Renal cortical epithelial cell (primary cell): Measurements from ENCODE around the gene HACD1. TPM values are rescaled to one million over a fixed set of nuclear protein-coding genes. Genes with fewer than 3 reads are reported as not detected.

Experiments
- DNase-seq: peaks from one replicate; pipeline ENCODE4 v3.0.0-alpha.2; 2011; ENCODE audit warnings: low read depth
- total RNA-seq: library from RNA; depleted of rRNA; stranded (reverse); fragments of >200 nt; gene quantifications from 2 replicates; pipeline ENCODE4 v1.2.3, GENCODE V29; 2014

The HACD1 gene, protein sequence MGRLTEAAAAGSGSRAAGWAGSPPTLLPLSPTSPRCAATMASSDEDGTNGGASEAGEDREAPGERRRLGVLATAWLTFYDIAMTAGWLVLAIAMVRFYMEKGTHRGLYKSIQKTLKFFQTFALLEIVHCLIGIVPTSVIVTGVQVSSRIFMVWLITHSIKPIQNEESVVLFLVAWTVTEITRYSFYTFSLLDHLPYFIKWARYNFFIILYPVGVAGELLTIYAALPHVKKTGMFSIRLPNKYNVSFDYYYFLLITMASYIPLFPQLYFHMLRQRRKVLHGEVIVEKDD
- 24.5 and 40.3 TPM in 2 replicates for total RNA-seq

DNA sequence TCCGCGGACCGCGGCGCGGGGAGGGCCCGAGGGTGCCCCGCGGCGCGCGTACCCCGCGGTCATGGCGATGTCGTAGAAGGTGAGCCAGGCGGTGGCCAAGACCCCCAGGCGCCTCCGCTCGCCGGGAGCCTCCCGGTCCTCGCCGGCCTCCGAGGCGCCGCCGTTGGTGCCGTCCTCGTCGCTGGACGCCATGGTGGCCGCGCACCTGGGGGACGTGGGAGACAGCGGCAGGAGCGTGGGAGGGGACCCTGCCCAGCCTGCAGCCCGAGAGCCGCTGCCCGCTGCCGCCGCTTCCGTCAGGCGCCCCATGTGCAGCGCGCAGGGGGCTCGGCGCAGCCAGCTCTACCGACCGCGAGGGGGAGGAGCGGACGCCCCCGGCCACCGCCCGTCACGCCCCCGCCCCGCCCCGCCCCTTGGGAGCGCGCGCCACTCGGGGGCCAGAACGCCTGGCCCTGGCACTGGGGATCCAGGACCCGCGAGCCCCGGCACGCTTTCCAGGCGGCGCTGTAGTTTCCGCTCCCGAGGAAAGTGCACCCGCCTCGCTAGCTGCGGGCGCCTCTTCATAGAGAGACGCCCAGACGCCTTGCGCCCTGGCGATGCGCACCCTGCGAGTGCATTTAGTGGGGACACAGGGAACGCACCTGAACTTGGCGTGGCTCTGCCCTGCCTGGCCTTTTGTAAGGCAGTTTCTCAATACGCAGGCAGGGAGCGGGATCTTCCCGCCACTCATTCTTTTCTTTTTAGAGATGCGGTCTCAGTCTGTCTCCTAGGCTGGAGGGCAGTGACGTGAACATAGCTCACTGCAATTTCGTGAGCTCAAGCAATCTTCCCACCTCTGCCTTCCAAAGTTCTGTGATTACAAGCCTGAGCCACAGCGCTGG is at the start of gene HACD1:
TSS of gene HACD1 (minus strand) at position 344 of the 881 bp plus-strand sequence. CDS start at position 309, 35 bp downstream.
- DNase-seq: peak; percentile 56

DNA sequence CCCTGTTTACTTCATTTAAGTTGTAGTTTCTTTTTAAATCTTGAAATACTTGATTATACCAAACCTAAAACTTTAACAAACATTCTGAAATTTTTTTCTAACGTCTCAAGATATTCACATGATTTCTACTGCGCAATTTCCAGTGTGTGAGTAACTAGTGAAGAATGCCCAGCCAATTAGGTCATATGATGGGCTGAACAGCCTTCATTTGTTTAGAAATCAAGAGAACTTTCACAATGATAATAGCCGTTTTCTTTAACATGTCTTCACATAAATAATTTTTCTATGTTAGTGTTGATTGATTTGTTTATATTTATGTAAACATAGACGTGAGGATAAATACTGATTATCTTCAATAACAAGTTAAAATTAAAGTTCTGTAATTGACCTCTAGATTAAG is 48.6 kb upstream of the HACD1 start:
- DNase-seq: peak; percentile 93

DNA sequence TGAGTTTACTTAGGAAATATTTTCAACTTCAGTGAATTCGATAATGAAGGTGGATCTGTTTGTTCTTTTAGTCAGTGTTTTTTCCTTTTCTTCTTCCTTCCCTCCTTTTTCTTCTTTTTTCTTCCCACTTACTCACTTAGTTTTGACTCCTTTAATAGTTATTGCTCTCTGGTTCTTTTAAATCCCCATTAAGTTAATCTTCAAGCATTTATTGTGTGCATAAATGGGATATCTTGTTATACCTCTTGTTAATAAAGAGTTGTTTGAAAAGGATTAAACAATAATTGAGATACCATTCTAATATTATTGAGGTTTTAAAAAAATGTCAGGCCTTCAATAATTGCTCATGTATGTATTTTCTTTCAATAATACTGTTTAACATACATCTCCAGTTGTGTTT is 46.3 kb upstream of the HACD1 start:
- DNase-seq: no peak

DNA sequence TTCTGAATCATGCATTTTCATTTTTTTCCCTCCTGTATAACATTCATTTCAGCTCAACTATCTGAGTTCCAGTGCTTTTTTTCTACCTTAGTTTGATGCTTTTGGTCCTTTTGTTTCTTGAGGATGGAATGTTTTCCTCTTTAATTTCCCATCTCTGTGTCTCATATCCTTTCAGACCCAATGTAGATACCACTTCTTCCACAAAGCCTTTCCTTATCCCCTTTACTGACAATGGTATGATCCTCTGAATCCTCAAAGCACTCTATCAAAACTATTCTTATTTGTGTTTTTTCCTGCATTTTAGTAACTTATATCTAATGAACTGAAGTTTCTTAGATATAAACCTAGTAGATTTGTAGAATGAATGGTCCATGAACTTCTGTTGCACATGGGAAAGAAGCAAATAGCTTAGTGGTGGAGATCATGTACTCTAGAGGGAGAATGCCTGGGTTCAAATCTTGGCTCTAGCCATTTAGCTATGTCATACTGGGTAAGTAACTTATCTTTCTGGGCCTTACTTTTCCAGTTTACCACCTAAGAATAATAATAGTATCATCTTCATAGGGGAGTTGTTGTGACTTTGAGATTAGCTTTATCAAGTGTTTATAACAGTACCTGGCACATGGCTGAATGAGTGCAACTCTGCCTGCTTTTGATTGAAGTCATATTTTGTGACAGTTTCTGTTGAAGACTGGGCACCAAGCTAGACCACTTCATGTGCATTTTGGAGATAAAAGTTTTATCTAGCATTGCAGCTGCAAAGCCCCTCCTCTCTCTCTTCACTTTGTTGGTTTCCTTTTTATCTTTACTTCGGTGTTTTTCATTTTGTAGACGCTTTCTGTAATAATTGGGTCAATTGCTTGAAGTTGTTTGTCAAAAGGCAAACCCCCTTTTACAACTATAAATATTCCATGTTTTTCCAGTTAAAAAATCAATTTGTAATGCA is 45.3 kb upstream of the HACD1 start:
- DNase-seq: no peak

DNA sequence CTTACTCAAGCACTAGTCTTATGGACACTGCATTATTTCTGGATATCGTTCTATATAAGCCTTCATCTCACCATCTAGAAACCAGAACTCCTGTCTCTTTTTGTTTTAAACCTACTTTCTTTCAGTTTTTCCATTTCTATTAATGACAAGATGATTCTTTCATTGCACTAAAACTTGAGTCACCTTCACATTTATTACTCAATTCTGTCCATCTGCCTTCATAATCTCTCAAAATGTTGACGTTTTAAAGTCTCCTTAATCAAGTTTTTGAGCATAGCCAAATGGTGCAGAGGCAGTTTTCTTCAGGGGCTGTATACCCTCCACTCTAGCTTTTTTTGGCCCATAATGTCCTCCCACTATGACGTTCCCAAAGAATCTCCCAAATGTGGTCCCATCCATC is 44.3 kb upstream of the HACD1 start:
- DNase-seq: no peak

DNA sequence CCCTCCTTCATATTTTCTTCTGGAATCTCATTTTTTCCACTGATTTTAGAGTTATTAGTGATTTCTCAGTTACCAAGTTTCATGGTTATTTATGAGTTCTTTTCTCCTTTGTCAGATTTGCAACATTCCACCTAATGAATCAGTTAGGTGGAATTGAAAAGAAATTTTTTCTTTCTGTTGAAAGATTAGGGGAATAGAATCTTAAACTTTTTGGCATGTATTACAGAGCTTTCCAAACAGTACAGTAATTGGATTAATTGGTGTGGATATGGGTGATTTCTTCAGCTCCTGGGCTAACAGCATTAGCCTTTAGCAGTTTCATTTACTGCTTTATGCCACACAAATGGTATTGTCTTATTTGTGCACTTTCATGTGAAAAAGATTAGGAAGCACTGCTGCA is 43.7 kb upstream of the HACD1 start:
- no peak for DNase-seq

DNA sequence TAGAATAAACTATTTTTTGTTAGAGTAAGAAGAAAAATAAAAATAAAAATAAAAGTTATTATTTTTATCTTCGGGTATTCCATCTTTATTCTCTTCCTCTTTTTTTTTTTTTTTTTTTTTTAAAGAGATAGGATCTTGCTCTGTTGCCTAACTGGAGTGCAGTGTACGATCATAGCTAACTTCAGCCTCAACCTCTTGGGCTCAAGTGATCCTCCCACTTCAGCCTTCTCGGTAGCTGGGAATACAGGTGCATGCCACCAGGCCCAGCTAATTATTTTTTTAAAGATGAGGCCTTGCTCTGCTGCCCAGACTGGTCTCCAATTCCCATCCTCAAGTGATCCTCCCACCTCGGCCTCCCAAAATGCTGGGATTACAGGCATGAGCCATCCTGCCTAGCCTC is 42.2 kb upstream of the HACD1 start:
- DNase-seq: no peak

DNA sequence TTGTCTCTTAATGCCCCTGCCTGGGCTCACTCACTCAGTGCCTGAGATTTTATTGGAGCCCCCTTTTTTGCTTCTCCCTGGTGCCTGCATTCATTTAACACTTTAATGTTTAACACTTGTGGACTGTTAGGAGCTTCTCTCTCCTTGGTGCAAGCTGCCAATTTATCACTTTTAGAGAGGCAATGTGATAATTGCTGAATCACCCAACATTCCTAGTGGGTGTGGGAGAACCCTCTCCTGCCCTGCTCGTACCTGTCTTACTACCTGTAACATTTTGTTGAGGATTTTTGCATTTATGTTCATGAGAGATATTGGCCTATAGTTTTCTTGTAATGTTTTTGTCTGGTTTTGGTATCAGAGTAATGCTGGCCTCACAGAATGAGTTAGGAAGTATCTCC is 39.9 kb upstream of the HACD1 start:
- no peak for DNase-seq

DNA sequence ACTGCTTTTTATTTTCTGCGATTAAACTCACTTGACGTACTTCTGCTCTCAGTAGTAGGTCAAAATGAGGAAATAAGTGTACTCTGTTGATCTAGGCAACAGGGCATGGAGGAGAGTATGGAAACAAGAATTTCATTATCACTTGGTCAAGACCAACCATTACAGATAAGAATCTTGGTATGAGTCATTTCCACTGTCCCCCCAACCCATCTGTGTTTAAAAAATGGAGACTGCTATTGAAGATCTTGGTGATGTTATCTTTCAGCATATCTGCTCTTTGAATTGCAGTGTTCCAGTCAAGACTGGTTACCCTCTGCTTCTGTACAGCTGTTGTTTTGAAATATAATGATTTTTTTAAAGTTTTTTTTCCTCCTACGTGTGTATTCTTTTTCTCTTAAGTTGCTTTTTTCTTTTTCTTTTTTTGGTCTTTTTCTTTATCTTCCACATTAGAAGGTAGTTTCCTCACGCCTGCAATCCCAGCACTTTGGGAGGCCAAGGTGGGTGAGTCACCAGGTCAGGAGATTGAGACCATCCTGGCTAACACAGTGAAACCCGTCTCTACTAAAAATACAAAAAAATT is 38.5 kb upstream of the HACD1 start:
- peak; percentile 57 for DNase-seq

DNA sequence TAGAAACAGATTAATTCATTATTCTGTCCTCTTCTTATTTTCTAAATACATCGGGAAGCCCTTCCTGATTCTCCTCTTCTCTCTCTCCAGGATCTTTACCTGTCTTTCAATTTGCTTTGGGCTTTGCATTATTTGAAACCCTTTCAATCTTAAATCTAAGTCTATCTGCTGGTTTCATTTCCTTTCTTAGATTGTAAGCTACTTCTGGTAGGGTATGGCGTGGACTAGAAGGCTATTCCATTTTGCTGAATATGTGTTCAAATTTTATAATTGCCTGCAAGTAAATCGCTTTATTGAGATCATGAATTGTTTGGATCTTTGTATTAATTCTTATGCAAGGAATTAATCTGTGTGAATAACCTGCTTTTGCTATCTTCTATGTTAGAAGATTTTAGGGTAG is 37.8 kb upstream of the HACD1 start:
- no peak for DNase-seq

DNA sequence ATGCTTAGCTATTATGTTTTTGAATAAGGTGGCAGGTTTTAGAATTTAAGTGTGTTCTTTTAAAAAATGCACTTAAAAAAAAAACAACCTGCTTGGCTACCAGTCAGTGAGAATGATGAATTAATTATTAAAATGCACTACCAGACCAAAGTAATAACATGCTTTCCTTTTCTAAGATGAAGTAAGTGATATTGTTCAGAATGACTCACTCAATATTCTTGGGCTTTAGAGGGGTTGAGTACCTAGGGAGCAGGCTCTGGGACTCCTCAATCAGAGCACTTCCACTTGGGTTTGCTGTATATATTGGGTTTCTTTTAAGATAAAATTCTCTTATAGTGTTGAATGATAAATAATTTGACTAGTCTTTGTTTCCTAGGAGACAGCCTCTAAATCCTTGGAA is 35.4 kb upstream of the HACD1 start:
- no peak for DNase-seq

DNA sequence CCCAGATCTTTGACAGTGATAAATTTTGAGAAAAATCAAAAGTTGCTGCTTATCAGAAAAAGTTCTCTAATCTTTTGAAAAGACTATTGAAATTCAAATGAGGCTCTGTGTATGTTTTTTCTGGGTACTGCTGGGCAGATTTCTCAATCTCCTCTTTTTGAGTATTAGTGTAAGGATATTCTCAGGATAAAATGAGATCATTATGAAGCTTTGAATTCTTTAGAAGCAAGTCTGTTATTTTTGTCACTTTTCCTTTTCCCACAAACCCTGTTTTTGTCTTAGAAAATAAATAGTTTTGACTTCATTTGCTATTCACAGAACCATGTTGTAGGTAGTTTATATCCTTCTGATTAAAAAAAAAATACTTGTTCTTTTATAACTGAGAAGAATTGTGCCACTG is 34.7 kb upstream of the HACD1 start:
- DNase-seq: no peak

DNA sequence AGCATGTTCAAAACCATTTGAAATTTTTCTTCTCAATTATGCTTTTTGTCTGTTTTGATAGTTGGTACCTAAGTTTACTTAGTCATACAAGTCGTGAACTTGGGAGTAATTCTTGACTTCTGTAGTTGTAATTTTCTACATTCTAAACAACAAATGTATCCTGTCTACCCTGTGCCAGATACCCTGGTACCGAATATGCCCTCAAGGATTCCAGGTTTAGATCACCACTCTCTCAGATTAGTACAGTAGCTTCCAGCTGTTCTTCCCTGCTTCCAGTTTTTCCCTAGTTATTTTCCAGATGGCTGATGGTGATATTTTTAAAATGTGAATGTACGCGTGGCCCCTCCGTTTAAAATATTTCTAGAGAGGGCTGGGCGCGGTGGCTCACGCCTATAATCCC is 33.2 kb upstream of the HACD1 start:
- no peak for DNase-seq

DNA sequence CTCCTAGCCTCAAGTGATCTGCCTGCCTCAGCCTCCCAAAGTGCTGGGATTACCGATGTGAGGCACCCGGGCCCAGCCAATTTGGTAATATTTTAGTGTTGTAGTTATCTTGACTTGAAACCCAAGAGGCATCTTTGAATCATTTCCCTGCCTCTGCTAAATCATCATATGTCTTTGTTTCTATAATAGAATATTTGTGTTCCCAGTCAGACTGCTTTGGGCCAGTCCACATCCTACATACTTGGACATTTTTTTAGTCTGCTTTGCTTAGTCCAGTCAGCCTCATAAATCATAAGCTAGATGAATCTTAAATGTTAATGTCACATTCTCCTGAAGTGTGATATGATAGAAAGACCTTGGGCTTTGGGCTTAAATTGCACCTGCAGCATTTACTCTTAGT is 32.7 kb upstream of the HACD1 start:
- DNase-seq: no peak

DNA sequence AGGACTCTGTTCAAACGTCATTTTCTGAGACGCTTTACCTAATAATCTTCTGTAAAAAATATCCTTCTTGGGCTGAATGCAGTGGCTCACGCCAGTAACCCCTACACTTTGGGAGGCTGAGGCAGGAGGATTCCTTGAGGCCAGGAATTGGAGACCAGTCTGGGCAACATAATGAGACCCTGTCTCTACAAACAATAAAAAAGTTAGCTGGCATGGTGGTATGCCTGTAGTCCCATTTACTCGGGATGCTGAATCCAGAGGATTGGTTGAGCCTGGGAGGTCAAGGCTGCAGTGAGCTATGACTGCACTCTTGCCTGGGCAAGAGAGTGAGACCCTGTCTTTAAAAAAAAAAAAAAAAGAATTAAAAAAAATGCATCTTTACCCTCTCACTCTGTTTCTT is 31.9 kb upstream of the HACD1 start:
- DNase-seq: no peak

DNA sequence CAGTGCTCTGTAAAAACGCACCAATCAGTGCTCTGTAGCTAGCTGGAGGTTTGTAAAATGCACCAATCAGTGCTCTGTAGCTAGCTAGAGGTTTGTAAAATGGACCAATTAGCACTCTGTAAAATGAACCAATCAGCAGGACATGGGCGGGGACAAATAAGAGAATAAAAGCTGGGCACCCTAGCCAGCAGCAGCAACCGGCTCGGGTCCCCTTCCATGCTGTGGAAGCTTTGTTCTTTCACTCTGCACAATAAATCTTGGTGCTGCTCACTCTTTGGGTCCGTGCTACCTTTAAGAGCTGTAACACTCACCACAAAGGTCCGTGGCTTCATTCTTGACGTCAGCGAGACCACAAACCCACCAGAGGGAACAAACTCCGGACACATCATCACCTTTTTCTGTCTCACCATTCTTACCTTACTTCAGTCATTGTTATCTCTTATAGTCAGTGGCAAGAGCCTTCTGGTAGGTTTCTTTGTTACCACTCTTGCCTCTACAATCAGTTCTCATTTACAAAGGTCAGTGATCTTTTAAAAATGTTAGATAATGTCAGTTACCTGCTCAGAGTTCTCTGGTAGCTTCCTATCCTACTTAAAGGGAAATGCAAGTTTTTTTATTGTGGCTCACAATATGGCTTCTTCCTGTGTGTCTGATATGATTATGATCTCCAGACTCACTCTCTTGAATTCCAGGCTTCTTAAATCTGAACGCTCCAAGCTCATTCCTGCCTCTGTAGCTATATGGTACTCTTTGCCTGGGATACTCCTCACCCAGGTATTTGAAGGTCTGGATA is 31.3 kb upstream of the HACD1 start:
- no peak for DNase-seq

DNA sequence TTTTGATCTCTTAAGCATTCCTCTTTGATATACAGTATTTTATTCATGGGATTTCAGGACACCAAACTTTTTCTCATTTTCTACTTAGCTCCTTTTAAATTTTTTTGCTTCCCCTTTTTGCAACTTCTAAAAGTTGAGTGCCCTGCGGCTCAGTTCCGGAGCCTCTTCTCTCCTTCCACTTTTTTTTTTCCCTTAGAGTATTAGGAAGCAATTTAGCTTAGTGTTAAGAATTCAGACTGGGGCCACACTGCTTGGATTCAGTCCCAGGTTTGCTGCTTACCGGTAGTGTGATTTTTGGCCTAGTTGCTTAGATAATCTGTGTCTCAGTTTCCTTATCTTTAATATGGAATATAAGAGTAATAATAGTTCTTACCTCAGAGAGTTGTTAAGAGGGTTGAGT is 30.2 kb upstream of the HACD1 start:
- no peak for DNase-seq

DNA sequence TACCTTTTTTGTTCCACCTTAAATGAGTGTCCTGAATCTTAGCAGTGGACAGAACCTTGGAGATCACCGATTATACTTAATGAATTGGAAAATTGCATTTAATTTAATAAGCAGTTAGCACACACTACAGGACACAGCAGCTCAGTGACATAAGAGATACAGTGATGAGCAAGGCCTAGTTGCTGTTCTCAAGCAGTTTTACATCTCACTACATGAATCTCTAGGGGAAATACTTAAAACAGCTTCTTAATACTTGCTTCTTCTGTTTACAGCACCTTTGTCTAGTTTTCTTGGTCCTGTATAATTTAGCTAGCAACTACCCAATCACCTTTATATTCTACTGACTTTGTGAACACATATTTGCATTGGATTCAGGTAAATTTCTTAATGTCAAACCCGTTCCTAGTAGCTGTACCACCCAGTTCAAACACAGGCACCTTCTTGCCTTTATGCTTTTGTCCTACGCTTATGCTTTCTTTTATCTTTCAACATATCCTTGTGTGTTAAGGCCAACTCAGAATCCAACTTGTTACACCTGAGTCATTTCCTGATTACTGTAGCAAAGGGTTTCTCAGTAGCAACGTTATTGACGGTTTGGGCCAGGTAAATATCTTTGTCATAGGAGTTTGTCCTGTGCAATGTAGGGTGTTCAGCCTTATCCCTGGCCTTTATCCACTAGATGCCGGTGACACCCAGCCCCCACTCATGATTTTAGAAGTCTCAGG is 28.6 kb upstream of the HACD1 start:
- peak; percentile 44 for DNase-seq

DNA sequence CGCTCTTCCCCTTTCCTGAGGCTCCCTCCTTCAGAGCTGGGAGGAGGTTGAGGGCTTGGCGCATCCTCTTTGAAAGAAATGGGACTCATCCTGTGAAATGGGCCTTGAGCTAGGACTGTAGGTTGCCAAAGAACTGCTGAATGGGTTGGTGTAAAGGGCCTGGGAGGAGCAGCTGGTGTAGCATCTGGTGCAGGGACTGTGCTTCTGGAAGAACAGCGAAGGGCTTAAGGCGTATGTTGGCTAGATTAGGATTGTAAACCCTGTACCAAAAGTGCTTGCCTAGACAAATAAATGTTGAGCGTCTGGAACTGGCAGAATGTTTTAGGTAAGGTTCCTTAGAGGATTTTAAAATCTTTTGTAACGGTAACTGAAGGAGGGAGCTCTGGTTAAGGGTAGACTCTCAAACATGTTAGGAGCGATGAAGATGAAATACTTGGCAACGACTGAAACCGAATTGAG is 27.3 kb upstream of the HACD1 start:
- DNase-seq: no peak
